Stimulated activated CD8-positive, alpha-beta memory T cell treated with anti-CD3 and anti-CD28 coated beads, Interleukin-12 subunit alpha, Interleukin-12 subunit beta, amount 100 ng/mL, for 24 hours (primary cell): ENCODE results near the gene ATP2C1.
"Not testable (repeated sequence)": the region's sequence is repeated elsewhere in the genome, so short reads cannot be mapped to it uniquely, and the experiment has no call there.

Source experiments
- DNase-seq: peaks from one replicate; pipeline ENCODE4 v3.0.0-alpha.2; 2020; ENCODE audit errors: extremely low read depth

The ATP2C1 gene, protein sequence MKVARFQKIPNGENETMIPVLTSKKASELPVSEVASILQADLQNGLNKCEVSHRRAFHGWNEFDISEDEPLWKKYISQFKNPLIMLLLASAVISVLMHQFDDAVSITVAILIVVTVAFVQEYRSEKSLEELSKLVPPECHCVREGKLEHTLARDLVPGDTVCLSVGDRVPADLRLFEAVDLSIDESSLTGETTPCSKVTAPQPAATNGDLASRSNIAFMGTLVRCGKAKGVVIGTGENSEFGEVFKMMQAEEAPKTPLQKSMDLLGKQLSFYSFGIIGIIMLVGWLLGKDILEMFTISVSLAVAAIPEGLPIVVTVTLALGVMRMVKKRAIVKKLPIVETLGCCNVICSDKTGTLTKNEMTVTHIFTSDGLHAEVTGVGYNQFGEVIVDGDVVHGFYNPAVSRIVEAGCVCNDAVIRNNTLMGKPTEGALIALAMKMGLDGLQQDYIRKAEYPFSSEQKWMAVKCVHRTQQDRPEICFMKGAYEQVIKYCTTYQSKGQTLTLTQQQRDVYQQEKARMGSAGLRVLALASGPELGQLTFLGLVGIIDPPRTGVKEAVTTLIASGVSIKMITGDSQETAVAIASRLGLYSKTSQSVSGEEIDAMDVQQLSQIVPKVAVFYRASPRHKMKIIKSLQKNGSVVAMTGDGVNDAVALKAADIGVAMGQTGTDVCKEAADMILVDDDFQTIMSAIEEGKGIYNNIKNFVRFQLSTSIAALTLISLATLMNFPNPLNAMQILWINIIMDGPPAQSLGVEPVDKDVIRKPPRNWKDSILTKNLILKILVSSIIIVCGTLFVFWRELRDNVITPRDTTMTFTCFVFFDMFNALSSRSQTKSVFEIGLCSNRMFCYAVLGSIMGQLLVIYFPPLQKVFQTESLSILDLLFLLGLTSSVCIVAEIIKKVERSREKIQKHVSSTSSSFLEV

DNA sequence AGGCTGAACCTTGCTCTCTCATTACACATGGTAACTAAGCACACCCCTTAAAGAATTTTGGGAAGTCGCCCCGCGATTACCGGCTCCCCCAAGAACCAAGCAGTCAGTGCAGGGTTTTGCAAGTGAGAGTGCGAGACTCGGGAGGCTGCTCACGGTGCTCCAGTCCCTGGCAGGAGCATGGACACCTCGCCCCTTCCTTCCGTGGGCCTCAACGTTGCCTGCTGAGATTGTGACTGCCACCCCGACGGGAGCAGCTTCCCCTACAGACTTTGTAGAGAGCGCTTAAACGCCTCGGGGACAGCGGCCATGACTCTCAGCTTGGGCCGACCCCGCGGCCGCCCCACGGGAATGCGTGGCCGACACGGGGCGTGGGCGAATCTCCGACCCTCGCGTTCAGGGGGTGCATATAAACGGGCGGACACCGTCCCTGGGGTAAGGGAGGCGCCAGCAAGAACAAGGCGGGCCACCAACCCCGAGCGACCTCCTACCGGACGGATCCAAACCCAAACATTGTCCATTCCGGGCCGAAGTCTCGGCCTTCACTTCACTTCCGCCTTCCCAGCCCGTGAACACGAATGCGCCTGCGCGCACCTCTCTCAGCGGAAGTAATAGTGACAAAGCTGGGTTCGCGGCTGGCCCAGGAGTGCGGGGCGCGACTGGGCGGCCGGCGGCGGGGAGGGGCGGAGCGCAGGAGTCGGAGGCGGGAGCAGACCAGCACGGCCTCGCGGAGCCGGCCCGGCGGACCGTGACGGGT lies at the start of gene ATP2C1:
Gene ATP2C1 (plus strand): TSS at position 709 of the 754 bp plus-strand sequence. CDS start 686 bp downstream, outside the sequence.
- peak; percentile 80 for DNase-seq

DNA sequence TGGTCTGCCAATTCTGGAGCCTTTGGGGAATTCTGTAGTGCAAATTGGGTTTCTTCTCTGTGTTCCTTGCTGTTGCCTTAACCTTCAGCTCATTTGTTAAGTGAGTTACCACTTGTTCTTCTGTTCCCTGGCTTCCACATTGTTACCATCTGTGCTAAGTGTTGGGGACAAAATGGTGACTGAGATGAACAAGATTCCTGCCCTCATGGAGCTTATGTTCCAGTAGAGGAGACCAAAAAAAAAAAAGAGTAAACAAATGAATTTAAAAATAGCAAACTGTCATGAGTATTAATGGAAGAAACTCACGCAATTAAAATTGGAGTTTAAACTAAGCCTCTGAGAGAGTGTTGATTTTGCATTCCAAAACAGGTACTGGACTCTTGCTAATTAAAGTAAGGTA lies 49.4 kb upstream of the ATP2C1 start:
- DNase-seq, result no peak

DNA sequence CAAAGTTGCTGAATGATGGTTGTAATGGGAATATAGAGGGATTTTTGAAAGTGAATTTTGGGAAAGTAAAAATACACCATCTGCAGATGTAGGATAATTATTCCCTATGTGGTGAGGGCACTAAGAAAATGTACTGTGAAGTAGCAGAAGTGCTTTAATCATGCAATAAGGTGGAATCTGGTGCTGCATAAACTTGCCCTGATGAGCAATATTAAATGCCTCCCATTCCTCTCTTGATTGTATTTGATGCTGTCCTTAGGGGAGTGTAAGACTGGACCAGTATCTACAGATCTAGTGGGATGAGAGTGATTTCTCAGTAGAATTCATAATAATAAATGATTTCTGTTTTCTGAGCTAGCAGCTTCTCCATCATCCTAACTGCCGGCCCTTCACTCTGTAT lies 47.7 kb upstream of the ATP2C1 start:
- no peak for DNase-seq

DNA sequence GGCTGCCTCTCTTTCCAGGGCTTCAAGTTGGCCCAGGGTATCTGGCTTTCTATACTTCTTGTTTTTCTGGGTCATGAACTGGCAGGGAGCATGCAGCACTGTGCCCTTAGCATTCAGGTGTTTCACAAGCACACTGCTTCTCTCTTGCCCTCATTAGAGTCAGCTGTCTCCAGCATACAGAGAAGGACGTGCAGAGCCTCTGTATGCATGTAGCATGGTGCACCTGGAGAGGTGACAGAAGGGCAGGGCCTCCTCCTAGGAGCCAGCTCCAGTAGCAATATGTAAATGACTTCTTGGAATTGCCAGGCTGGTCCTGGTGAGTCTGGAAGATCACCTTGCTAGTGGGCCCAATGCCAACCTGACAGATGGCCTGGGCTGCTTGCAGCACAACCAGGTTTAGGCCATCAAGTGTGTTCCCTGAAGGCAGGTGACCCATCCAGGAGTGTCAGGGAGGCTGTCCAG lies 44.8 kb upstream of the ATP2C1 start:
- no peak for DNase-seq

DNA sequence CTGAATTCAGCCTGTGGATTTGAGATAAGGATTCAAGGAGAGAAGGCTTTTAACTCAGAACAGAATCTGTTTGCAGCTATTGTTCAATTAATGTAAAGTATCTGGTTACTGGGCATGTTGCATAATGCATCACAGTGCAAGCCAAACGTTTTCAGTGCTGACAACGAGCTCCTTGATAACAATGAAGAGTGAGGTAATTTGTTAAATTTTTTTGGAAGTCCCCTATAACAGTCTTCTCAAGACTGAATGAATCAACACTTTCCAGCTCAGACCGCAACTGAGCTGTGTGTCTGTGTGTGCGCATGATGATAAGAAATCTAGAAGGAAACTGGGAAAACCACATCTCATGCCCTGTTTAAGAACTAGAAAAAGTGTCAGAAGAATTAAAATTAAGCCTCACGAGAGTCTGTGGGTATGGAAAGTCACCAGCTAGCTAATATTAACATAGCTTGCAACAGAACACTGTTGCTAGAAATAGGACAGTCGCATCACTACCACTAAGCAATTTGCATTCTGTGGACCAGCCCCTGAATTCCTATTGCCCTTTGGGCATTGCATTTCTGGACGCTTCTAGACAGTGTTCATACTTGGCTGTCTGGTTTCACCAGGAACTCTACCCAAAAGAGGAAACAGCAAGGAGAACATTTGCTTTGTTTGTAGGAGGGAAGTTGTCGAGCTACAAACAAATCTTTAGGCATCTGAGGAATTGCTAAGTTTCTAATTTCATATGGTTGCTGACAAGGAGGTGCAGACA lies 43.7 kb upstream of the ATP2C1 start:
- DNase-seq, result peak; percentile 12

- DNase-seq, result no peak
Measured at GRCh38 chr3:130850843-130851242, 43.0 kb upstream of the ATP2C1 start.

GRCh38 chr3:130851277-130851676 lies 42.6 kb upstream of the ATP2C1 start:
- no peak for DNase-seq

DNA sequence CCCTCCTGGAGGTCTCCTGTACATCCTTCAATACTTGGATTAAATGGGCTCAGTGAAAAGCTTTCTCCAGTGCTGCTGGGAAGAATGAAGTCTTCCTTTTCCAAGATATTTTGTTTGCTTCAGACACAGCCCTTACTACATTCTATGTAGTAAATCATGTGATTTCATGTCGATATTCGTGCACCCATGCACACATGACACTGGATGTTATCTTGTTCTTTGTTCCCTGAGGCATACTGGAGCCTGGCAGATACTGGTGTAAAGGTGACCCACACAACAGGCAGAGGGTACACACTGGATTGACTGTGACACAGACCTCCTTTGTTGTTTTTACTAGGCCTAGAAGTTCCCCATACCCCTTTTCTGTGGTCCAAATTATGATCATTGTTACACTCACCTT lies 40.3 kb upstream of the ATP2C1 start:
- no peak for DNase-seq

GRCh38 chr3:130854208-130854864 lies 39.5 kb upstream of the ATP2C1 start:
- no peak for DNase-seq

DNA sequence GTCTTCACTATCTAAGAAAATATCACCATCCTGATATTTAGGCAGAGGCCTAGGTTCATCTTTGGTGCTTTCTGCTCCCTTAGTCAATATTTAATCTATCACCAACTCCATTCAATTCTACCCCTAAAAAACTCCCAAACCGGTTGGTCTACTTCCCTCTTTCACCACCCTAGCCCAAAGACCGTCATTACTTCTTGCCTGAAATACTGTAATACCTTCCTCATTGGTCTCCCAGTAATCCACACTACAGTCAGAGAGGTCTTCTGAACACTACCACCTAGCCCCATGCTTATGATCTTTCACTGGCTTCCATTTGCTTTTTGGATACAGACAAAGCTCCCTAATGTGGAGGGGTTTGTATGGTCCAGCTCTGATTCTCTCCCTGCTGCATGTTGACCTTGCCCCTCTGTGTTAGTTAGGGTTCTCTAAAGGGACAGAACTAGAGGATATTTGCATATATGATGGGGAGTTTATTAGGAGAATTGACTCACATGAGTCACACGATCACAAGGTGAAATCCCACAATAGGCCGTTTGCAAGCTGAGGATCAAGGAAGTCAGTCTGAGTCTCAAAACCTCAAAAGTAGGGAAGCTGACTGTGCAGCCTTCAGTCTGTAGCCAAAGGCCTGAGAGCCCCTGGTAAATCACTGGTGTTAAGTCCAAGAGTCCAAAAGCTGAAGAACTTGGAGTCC lies 36.4 kb upstream of the ATP2C1 start:
- no peak for DNase-seq

GRCh38 chr3:130862130-130862529 lies 31.8 kb upstream of the ATP2C1 start:
- not testable (repeated sequence) for DNase-seq

DNA sequence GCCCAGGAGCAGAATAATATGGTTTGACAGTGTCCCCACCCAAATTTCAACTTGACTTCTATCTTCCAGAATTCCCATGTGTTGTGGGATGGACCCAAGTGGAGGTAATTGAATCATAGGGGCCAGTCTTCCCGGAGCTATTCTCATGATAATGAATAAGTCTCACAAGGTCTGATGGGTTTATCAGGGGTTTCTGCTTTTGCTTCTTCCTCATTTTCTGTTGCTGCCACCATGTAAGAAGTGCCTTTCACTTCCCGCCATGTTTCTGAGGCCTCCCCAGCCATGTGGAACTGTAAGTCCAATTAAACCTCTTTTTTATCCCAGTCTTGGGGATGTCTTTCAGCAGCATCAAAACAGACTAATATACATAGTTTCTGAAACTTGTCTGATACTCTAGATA lies 28.4 kb upstream of the ATP2C1 start:
- DNase-seq, result no peak

- no peak for DNase-seq
Measured at GRCh38 chr3:130866327-130866726, 27.6 kb upstream of the ATP2C1 start.

DNA sequence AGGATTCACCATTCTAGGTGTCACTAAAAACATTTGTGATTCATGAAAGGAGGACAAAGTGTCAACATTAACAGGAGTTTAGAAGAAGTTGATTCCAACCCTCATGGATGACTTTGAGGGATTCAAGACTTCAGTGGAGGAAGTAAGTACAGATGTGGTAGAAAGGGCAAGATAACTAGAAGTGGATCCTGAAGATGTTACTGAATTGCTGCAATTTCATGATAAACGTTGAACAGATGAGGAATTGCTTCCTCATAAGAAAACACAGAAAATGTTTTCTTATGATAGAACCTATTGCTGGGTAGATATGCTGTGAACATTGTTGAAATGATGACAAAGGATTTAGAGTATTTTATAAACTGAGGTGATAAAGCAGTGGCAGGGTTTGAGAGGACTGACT lies 23.5 kb upstream of the ATP2C1 start:
- no peak for DNase-seq

DNA sequence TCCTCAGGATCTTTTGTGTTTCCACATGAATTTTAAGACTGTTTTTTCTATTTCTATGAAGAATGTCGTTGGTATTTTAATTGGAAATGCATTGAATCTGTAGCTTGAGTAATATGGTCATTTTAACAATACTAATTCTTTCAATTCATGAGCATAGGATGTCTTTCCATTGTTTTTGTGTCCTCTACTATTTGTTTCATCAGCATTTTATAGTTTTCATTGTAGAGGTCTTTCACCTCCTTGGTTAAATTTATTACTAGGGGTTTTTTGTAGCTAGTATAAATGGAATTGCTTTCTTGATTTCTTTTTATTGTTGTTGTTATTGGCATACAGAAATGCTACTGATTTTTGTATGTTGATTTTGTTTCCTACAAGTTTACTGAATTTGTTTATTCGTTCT lies 17.3 kb upstream of the ATP2C1 start:
- no peak for DNase-seq

DNA sequence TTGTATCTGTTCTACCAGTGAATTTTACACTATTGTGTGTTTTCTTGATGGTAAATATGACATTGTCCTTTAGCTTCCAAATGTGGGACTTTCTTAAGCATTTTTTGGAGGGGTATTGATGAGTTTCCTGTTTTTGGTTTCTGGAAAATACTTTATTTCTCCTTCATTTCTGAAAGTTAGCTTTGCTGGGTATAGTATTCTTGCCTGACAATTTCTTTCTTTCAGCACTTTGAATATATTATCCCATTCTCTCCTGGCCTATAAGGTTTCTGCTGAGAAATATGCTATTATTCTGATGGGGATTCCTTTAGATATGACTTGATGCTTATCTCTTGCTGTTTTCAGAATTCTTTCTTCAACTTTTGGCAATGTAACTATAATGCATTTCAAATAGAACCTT lies 15.4 kb upstream of the ATP2C1 start:
- no peak for DNase-seq

DNA sequence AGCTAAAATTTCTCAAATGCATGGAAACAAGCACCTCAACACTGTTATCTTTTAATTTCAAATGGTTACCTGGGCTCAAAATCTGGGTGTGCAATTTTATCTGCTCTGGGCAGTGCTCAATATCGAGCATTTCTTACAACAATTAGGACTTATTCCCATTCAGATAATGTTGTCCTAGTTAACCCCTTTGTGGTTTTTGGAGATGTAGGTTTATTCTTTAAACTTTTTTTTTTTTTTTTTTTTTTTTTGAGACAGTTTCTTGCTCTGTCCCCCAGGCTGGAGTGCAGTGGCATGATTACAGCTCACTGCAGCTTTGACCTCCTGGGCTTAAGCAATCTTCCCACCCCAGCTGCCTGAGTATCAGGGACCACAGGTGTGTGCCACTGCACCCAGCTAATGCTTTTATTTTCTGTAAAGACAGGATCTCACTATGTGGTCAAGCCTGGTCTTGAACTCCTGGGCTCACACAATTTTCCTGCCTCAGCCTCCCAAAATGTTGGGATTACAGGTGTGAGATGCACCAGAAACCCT lies 4.4 kb upstream of the ATP2C1 start:
- no peak for DNase-seq

DNA sequence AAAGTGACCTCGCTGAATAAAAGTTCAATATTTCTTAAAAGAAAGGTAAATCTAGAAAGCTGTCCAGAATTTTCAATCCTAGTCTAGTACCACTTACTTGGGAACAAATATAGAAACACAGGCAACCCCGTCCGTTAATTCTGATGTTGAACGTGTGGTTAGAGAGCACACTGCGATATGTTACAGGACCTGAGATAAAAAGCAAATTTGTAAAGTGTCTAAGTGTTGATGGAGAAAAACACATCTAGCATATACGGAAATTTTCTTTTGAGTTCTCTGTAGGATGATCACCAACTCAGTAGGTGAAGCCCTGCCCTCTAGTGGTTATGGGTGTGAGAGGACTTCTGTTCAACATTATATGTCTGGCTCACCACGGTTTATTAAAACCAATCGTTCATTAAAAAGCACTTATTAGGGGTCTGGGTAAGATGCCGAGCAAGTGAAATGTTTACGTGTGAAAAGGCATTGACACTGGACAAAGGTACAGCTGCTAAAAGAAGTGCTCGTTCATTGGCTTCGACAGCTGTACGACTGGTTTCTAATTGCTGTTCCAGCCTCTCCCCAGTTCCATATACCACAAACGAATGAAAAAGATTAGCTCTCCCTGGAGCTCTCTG lies 1.0 kb upstream of the ATP2C1 start:
- DNase-seq, result peak; percentile 33
